HepG2 (cell line): ENCODE results near the gene GRAMD2A. TPM values are rescaled to one million over a fixed set of nuclear protein-coding genes. Genes with fewer than 3 reads are reported as not detected.
A peak's percentile ranks its signal among the peaks of the same experiment; 100 is the strongest.

Experiments used
- ATAC-seq: fragments of 200-7000 bp; cut with Tn5 transposase; 3 replicates; pipeline ENCODE4 v1.9.1; 2020; ENCODE audit warnings: mild to moderate bottlenecking, moderate library complexity
- BruUV-seq: library from RNA; stranded (reverse); fragments of 400-500 nt; replicated peaks from 2 replicates; lab custom pipeline; 2021; lab: Mats Ljungman, UMichigan
- CTCF ChIA-PET: fragments of 300-600 bp; formaldehyde crosslinking; extraction: SDS; loops from one replicate; lab custom pipeline; 2021; ENCODE audit warnings: low total read pairs, inconsistent platforms, low intra/inter-chr PET ratio; lab: Yijun Ruan, JAX
- POLR2A ChIA-PET: fragments of 350-600 bp; sonication (Branson Sonifier 250); formaldehyde crosslinking; loops from one replicate; lab custom pipeline; 2020; ENCODE audit warnings: antibody characterized with exemption, inconsistent platforms; lab: Yijun Ruan, JAX
- DNase-seq: peaks from one replicate; pipeline ENCODE4 v3.0.0-alpha.2; 2015; ENCODE audit warnings: low spot score
- FAIRE-seq: peaks from 3 replicates; lab custom pipeline; 2011; peaks lifted over from hg19 to GRCh38; lab: Jason Lieb, UNC
- H2AFZ ChIP-seq: one replicate; pipeline ENCODE4 v1.6.1; 2011; ENCODE audit warnings: low read length, inconsistent platforms
- H3K27ac ChIP-seq: fragments of 300-600 bp; 3 replicates; pipeline ENCODE4 v1.8.0; 2011; ENCODE audit warnings: mixed run types, mild to moderate bottlenecking, mixed read lengths, low read length, inconsistent platforms; ENCODE audit not compliant: insufficient read depth; ENCODE audit errors: extremely low read length
- H3K27me3 ChIP-seq, 2 experiments: fragments of 200-600 bp in 1 of 2; 2 replicates in 1 of 2; 3 replicates in 1 of 2; pipeline versions ENCODE4 v1.6.0 to v1.8.0; 2011; ENCODE audit warnings: low read length in 2 of 2, mild to moderate bottlenecking in 2 of 2, moderate library complexity in 2 of 2, inconsistent platforms in 1 of 2; ENCODE audit not compliant: insufficient read depth in 2 of 2, control insufficient read depth in 1 of 2
- H3K36me3 ChIP-seq, 2 experiments: fragments of 200-600 bp in 1 of 2; replicated peaks in 1 of 2; 2 replicates in 1 of 2; 3 replicates in 1 of 2; pipeline versions ENCODE4 v1.5.1 to v1.8.0; 2011; ENCODE audit warnings: low read length in 2 of 2, inconsistent platforms in 1 of 2; ENCODE audit not compliant: insufficient read depth in 2 of 2, control insufficient read depth in 1 of 2
- H3K4me1 ChIP-seq: 2 replicates; pipeline ENCODE4 v1.5.1; 2012; ENCODE audit warnings: low read length, inconsistent platforms; ENCODE audit not compliant: insufficient read depth
- H3K4me2 ChIP-seq: 2 replicates; pipeline ENCODE4 v1.6.0; 2011; ENCODE audit warnings: low read depth, low read length, inconsistent platforms
- H3K4me3 ChIP-seq, 3 experiments: fragments of 200-600 bp in 1 of 3; sonication (generic), shearing (Covaris generic) in 1 of 3; replicated peaks in 1 of 3; 2 replicates each; pipeline ENCODE4 v1.5.1; 2011 to 2016; ENCODE audit warnings: low read length in 3 of 3, inconsistent platforms in 2 of 3, low read depth in 2 of 3, mild to moderate bottlenecking in 2 of 3, control low read depth in 1 of 3, mixed read lengths in 1 of 3; ENCODE audit not compliant: insufficient read depth in 1 of 3
- H3K79me2 ChIP-seq: one replicate; pipeline ENCODE4 v1.6.1; 2011; ENCODE audit warnings: low read length, inconsistent platforms; ENCODE audit not compliant: insufficient read depth
- H3K9ac ChIP-seq: 2 replicates; pipeline ENCODE4 v1.6.0; 2011; ENCODE audit warnings: mild to moderate bottlenecking, low read depth, low read length, inconsistent platforms; ENCODE audit not compliant: insufficient read depth
- H3K9me3 ChIP-seq: 2 replicates; pipeline ENCODE4 v1.5.1; 2012; ENCODE audit warnings: mild to moderate bottlenecking, low read length
- H4K20me1 ChIP-seq: 2 replicates; pipeline ENCODE4 v1.6.0; 2011; ENCODE audit warnings: inconsistent platforms, mild to moderate bottlenecking, low read length, moderate library complexity; ENCODE audit not compliant: insufficient read depth
- GATA4 ChIP-seq: sonication (generic); IDR thresholded peaks from 2 replicates; pipeline ENCODE4 v1.6.1; 2016; ENCODE audit warnings: antibody characterized with exemption, low read depth, borderline replicate concordance
- MEIS2 ChIP-seq: sonication (generic); formaldehyde crosslinking; IDR thresholded peaks from 2 replicates; pipeline ENCODE4 v1.9.0; 2021; ENCODE audit warnings: mild to moderate bottlenecking, missing genetic modification reagents
- MXD4 ChIP-seq: IDR thresholded peaks from 2 replicates; pipeline ENCODE4 v1.6.1; 2016; ENCODE audit warnings: mild to moderate bottlenecking, missing biosample characterization, missing genetic modification reagents
- NFE2L2 ChIP-seq: fragments of 150-350 bp; IDR thresholded peaks from 2 replicates; pipeline ENCODE4 v1.6.1; 2014; ENCODE audit warnings: low read length
- SETDB1 ChIP-seq: sonication (generic); formaldehyde crosslinking; IDR thresholded peaks from 2 replicates; pipeline ENCODE4 v1.5.1; 2020; ENCODE audit warnings: missing genetic modification reagents, mild to moderate bottlenecking, borderline replicate concordance
- ZBTB20 ChIP-seq: sonication (generic); formaldehyde crosslinking; IDR thresholded peaks from 2 replicates; pipeline ENCODE4 v1.8.1; 2023; ENCODE audit warnings: missing genetic modification reagents, low read depth, mild to moderate bottlenecking, borderline replicate concordance
- ZNF563 ChIP-seq: sonication (generic); formaldehyde crosslinking; IDR thresholded peaks from 2 replicates; pipeline ENCODE4 v1.8.0; 2022; ENCODE audit warnings: mild to moderate bottlenecking, moderate library complexity, missing genetic modification reagents
- WGBS: methylation state at CpG from one replicate; pipeline ENCODE4 v1.1.6; 2017; ENCODE audit warnings: low lambda C conversion rate; 5-methylcytosine and 5-hydroxymethylcytosine counted together
- in situ Hi-C: cut with HindIII; loops from 2 replicates; pipeline ENCODE4 v1.10.0; 2017; ENCODE audit warnings: low pct_unique_long_range_greater_than_20kb; ENCODE audit not compliant: extremely low pct_ligation_motif_present
- intact Hi-C: fragments of 100-400 bp; cut with micrococcal nuclease; formaldehyde crosslinking; loops from one replicate; pipeline ENCODE4 v1.10.0; 2022; ENCODE audit not compliant: unreplicated experiment
- polyA plus RNA-seq, 8 experiments: library from polyadenylated mRNA; depleted of rRNA in 3 of 8; stranded (reverse) in 7 of 8; unstranded in 1 of 8; fragments of >200 nt; fragmentation: Illumina TruSeq in 4 of 8; extraction: Trizol in 4 of 8; gene quantifications; 2 replicates each; pipeline versions ENCODE4 v1.2.1 to v1.2.3, GENCODE V29; 2011 to 2016; ENCODE audit warnings: low read depth in 4 of 8, missing spikeins in 1 of 8, mixed read lengths in 1 of 8; ENCODE audit not compliant: insufficient read depth in 1 of 8
- total RNA-seq, 5 experiments: library from RNA; depleted of rRNA; stranded (reverse); fragments of >200 nt; fragmentation: Illumina TruSeq; extraction: Trizol; gene quantifications; 2 replicates each; pipeline ENCODE4 v1.2.3, GENCODE V29; 2016; ENCODE audit warnings: low read depth in 1 of 5
- TF ChIP-seq, protein P1 (sequence below): IDR thresholded peaks from 2 replicates; pipeline ENCODE4 v1.6.1; 2012; ENCODE audit warnings: inconsistent platforms
- TF ChIP-seq, protein P2 (sequence below): sonication (generic); formaldehyde crosslinking; IDR thresholded peaks from 2 replicates; pipeline ENCODE4 v1.8.0; 2022; ENCODE audit warnings: mild to moderate bottlenecking, missing genetic modification reagents

The GRAMD2A gene
- total and polyA plus RNA-seq, 2 of the 13 experiments (the other 11 are each of a cell fraction or from before 2014, with no cell fraction given): 0.04 TPM; not detected in 1

DNA sequence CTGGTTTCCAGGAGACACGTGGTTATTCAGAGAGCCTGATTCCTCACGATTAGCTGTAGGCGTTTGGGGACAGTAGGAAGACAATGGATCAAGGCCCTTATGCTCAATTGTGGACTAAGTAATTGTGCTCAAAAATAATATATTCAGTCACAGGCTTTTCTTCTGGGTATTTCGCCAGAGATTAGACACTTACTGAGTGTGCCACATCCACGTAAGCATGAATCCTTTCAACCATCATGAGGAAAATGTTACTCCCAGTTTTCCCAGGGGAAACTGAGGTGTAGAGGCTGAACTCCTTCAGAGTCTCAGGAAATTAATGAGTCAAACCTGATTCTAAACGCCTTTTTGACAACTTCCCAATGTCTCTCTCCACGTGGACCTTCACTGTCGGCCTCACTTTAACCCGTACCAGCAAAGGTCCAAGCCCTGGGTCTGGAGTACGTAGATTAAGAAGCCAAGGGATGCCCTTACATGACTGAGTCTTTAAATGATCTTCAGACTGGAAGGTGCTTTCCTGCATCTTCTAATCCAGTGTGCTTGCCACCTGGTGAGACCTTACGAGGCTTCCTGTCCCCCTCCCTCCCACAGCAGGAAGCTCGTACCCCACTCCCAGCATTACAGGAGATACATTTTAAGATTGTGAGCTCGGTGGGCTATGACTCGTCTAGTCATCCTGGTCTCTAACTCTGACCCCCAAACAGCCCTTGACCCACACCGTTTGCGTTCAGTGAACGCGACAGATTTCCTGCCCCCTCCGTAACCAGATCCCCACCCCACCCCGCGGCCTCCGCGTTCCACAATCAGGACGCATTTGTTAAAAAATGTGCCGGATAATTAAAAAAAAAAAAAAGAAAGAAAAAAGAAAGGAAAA lies 31.7 kb upstream of the GRAMD2A start (continued):
- no peak for TF ChIP-seq MEIS2
- 0 out of 2 replicates have a peak, but pooled peaks have one; percentile 4 for TF ChIP-seq MXD4
- TF ChIP-seq, protein P1, sequence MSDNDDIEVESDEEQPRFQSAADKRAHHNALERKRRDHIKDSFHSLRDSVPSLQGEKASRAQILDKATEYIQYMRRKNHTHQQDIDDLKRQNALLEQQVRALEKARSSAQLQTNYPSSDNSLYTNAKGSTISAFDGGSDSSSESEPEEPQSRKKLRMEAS: 0 out of 2 replicates have a peak, but pooled peaks have one; percentile 11
- no peak for TF ChIP-seq GATA4
- TF ChIP-seq, protein P2, sequence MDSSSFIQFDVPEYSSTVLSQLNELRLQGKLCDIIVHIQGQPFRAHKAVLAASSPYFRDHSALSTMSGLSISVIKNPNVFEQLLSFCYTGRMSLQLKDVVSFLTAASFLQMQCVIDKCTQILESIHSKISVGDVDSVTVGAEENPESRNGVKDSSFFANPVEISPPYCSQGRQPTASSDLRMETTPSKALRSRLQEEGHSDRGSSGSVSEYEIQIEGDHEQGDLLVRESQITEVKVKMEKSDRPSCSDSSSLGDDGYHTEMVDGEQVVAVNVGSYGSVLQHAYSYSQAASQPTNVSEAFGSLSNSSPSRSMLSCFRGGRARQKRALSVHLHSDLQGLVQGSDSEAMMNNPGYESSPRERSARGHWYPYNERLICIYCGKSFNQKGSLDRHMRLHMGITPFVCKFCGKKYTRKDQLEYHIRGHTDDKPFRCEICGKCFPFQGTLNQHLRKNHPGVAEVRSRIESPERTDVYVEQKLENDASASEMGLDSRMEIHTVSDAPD: no peak
- no peak for TF ChIP-seq ZNF563 (CRISPR knock-in tag)
- TF ChIP-seq ZBTB20 (CRISPR knock-in tag): 0 out of 2 replicates have a peak, but pooled peaks have one; percentile 17
- TF ChIP-seq, all 625 proteins: peak for 10

DNA sequence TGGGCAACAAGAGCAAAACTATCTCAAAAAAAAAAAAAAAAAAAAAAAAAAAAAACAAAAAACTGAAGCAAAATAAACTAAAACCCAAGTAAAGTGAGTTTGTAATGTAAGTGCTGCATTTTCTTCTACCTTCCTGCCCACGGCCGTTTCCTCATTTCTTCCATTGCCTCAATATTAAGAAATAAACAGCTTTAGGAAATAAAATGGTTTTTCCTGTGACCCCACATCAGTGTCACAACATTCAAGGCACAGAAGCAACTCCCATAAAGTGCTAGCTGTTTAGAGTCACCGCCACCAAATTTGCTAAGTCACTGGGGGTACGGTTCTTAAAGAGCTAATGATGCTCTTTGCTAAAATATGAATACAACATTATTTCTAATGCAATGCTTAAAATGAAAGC lies 30.1 kb upstream of the GRAMD2A start:
- peaks cover 83% of the 10 kb centered on the region for H3K79me2 ChIP-seq
- H4K20me1 ChIP-seq: peaks cover 59% of the 10 kb centered on the region
- TF ChIP-seq SETDB1 (CRISPR knock-in tag) (no peak), NFE2L2 (peak; percentile 32; the same call in 1 of the 2 replicates)
- H3K4me3 ChIP-seq: peak overlapping the region; percentile 20 to 99 (median 96); a peak in 4 of 6 replicates
- ChIA-PET POLR2A (interaction anchor here (2.0 kb wide), 1 partner anchor 9 kb away, joined by 9 read pairs; no protein-coding TSS in a partner anchor), CTCF (no interaction called here)
- peaks cover 72% of the 10 kb centered on the region for H3K4me1 ChIP-seq
- H3K4me2 ChIP-seq: peak overlapping the region; percentile 93
- H3K9ac ChIP-seq: peak overlapping the region; percentile 29; the same call in 1 of the 2 replicates
- H2AFZ ChIP-seq: no peak overlapping the region
- H3K27me3 ChIP-seq: no peaks in the 10 kb centered on the region; a peak in 1 of 5 replicates
- in situ Hi-C loops (no loop called here), intact Hi-C loops (no loop called here)
- H3K27ac ChIP-seq: peak overlapping the region; percentile 62
- no peak for FAIRE-seq
- no peak for DNase-seq
- H3K9me3 ChIP-seq: no peaks in the 10 kb centered on the region
- peaks cover 2 to 23% of the 10 kb centered on the region in 2 experiments; a peak in 3 of 5 replicates for H3K36me3 ChIP-seq
- 90% methylated on average over 4 of the region's 4 CpGs for WGBS
- BruUV-seq: no TSS peak
- no peak for ATAC-seq
